NT2/D1 (cell line): ENCODE results near the gene ARHGAP5.

Source experiments
- DNase-seq: peaks from one replicate; pipeline ENCODE4 v3.0.0-alpha.2; 2011; ENCODE audit warnings: low read depth, low spot score
- H3K27me3 ChIP-seq: 2 replicates; pipeline ENCODE4 v1.6.0; 2011; ENCODE audit warnings: mild to moderate bottlenecking; ENCODE audit not compliant: insufficient read length, insufficient read depth
- H3K36me3 ChIP-seq: 2 replicates; pipeline ENCODE4 v1.6.1; 2011; ENCODE audit warnings: mild to moderate bottlenecking, low read length, mixed read lengths; ENCODE audit not compliant: insufficient read depth, insufficient read length
- H3K4me1 ChIP-seq: 2 replicates; pipeline ENCODE4 v1.5.1; 2011; ENCODE audit not compliant: insufficient read depth, insufficient read length
- H3K4me3 ChIP-seq: 2 replicates; pipeline ENCODE4 v1.5.1; 2011; ENCODE audit warnings: low read depth; ENCODE audit not compliant: insufficient read length
- H3K9ac ChIP-seq: 2 replicates; pipeline ENCODE4 v1.6.0; 2011; ENCODE audit warnings: low read depth; ENCODE audit not compliant: insufficient read length
- H3K9me3 ChIP-seq: 2 replicates; pipeline ENCODE4 v1.5.1; 2011; ENCODE audit warnings: mild to moderate bottlenecking, low read length; ENCODE audit not compliant: insufficient read depth
- SUZ12 ChIP-seq: IDR thresholded peaks from 2 replicates; pipeline ENCODE4 v1.6.1; 2011; ENCODE audit not compliant: insufficient read length, insufficient read depth; ENCODE audit errors: extremely low read depth
- YY1 ChIP-seq: IDR thresholded peaks from 2 replicates; pipeline ENCODE4 v1.6.1; 2011; ENCODE audit not compliant: insufficient read length, insufficient read depth
- ZNF274 ChIP-seq: IDR thresholded peaks from 2 replicates; pipeline ENCODE4 v1.6.1; 2011; ENCODE audit warnings: mild to moderate bottlenecking, low read depth, low read length

ARHGAP5 gene, protein sequence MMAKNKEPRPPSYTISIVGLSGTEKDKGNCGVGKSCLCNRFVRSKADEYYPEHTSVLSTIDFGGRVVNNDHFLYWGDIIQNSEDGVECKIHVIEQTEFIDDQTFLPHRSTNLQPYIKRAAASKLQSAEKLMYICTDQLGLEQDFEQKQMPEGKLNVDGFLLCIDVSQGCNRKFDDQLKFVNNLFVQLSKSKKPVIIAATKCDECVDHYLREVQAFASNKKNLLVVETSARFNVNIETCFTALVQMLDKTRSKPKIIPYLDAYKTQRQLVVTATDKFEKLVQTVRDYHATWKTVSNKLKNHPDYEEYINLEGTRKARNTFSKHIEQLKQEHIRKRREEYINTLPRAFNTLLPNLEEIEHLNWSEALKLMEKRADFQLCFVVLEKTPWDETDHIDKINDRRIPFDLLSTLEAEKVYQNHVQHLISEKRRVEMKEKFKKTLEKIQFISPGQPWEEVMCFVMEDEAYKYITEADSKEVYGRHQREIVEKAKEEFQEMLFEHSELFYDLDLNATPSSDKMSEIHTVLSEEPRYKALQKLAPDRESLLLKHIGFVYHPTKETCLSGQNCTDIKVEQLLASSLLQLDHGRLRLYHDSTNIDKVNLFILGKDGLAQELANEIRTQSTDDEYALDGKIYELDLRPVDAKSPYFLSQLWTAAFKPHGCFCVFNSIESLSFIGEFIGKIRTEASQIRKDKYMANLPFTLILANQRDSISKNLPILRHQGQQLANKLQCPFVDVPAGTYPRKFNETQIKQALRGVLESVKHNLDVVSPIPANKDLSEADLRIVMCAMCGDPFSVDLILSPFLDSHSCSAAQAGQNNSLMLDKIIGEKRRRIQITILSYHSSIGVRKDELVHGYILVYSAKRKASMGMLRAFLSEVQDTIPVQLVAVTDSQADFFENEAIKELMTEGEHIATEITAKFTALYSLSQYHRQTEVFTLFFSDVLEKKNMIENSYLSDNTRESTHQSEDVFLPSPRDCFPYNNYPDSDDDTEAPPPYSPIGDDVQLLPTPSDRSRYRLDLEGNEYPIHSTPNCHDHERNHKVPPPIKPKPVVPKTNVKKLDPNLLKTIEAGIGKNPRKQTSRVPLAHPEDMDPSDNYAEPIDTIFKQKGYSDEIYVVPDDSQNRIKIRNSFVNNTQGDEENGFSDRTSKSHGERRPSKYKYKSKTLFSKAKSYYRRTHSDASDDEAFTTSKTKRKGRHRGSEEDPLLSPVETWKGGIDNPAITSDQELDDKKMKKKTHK (N-terminal part only)

DNA sequence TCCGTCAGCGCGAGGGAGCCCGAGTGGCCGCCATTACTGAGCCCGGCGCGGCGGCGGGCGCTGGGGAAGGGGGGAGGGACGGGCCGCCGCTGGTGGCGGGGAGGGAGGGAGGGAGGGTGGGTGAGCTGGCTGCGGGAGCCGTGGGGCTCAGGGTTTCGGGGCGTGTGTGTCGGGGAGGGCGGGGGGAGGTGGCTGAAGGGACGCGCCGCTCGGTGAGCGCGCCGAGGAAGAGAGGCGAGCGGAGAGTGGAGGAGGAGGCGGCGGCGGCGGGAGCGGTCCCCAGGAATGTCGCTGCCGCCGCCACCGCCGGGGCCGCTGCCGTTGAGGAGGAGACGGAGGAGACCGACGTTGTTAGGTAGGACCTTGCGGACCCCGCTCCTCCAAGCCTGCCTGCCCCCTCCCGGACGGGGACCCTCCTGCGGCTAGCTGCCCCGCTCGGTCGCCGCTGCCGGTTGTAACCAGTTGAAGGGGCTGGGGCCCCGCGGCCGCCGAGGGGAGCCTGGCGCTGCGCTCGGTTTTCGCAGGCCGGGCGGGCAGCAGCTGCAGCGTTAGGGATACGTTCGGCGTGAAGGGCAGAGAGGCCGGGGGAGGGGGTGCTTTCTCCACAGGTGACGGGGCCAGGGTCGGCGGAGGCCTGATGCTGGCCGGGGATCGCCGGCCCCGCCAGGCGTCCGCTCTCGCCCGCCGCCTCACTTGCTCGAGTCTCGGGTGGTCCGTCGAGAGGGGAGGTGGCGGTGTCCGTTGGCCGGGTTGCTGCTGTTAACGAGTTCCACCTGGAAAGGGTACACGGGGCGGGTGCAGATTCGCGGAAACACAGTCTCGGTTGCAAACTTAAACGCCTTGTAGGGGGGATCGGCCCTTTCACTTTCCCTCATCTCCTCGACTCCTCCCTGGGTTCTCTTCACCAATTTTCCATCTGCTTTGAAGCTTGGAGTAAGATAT, at the start of gene ARHGAP5:
ARHGAP5 (plus strand) TSS at position 224 of the 942 bp plus-strand sequence. CDS start 13,366 bp downstream, outside the sequence.
- Histone ChIP-seq H3K4me3 (peak within 1 kb of the TSS; percentile 87), H3K9ac (peak within 1 kb of the TSS; percentile 94), H3K9me3 (no peaks in the 10 kb centered on the region), H3K36me3 (no peaks in the 10 kb centered on the region), H3K27me3 (no peaks in the 10 kb centered on the region), H3K4me1 (no peaks in the 10 kb centered on the region)
- DNase-seq, result no peak
- TF ChIP-seq YY1 (no peak), ZNF274 (no peak), SUZ12 (no peak)

DNA sequence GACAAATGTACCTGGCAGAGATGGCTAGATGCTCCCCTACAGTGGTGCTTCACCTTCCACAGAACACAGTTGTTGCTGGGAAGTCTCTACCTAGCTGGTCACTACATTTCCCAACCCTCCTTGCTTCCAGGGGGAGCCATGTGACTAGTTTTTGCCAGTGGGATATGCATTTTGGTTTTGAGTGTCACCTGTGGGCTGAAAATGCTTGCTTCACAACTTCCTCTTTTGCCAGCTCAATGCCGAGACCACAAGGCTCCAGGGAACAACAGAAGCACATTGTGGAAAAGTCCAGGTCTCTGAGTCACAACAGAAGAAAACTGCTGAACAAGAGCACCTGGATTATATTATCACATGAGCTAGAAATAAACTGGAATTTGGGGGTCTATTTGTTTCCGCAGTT, 48.5 kb upstream of the ARHGAP5 start:
- Histone ChIP-seq H3K4me1 (no peaks in the 10 kb centered on the region), H3K27me3 (no peaks in the 10 kb centered on the region), H3K36me3 (no peaks in the 10 kb centered on the region), H3K4me3 (no peak overlapping the region), H3K9ac (no peak overlapping the region), H3K9me3 (0 out of 2 replicates have a peak, but pooled peaks cover 4% of the 10 kb centered on the region)
- DNase-seq, result no peak
- TF ChIP-seq ZNF274, result no peak
- no peak for TF ChIP-seq YY1
- no peak for TF ChIP-seq SUZ12

DNA sequence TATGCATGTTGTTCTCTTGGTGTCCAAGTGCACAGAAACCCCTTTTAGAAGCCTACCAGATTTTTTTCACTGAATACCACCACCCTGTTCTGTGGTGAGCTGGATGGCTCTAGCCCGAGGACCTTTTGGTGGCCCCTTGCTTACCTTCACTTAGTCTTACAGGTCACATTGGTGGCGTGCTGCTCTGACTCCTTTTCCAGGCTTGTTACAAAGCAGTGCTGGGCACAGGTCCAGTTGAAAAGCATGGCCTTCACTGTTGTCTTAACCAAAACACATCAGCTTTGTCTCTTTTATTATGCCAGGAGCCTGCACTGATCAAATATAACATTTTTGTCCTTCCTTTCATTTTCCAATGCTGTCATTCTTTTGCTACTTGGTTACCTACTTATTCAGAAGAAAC, 43.6 kb upstream of the ARHGAP5 start:
- no peak for DNase-seq
- Histone ChIP-seq H3K4me1 (no peaks in the 10 kb centered on the region), H3K4me3 (no peak overlapping the region), H3K9ac (no peak overlapping the region), H3K9me3 (no peaks in the 10 kb centered on the region), H3K27me3 (no peaks in the 10 kb centered on the region), H3K36me3 (no peaks in the 10 kb centered on the region)
- no peak for TF ChIP-seq YY1
- TF ChIP-seq SUZ12, result no peak
- TF ChIP-seq ZNF274, result no peak

DNA sequence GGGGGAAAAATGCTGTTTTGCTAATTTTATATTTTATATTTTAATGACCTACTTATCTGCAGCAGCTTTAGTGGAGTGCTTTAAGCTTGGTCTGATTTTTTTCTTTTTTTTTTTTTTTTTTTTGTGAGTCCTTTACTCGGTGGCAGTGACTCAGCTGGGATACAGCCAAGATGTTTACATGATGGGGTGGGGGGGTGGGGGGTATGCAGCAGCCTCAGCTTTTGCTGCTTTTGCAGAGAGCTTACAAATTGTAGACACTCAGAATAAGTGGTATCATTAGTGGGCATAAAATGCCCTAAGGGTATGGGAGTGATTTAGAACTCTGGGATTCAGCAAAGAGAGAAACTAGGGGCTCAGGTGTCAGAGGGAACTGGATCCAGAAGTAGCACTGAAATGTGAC, 38.2 kb upstream of the ARHGAP5 start:
- Histone ChIP-seq H3K27me3 (no peaks in the 10 kb centered on the region), H3K4me1 (no peaks in the 10 kb centered on the region), H3K36me3 (no peaks in the 10 kb centered on the region), H3K4me3 (no peak overlapping the region), H3K9me3 (no peaks in the 10 kb centered on the region), H3K9ac (no peak overlapping the region)
- TF ChIP-seq SUZ12 (no peak), YY1 (no peak), ZNF274 (no peak)
- no peak for DNase-seq

DNA sequence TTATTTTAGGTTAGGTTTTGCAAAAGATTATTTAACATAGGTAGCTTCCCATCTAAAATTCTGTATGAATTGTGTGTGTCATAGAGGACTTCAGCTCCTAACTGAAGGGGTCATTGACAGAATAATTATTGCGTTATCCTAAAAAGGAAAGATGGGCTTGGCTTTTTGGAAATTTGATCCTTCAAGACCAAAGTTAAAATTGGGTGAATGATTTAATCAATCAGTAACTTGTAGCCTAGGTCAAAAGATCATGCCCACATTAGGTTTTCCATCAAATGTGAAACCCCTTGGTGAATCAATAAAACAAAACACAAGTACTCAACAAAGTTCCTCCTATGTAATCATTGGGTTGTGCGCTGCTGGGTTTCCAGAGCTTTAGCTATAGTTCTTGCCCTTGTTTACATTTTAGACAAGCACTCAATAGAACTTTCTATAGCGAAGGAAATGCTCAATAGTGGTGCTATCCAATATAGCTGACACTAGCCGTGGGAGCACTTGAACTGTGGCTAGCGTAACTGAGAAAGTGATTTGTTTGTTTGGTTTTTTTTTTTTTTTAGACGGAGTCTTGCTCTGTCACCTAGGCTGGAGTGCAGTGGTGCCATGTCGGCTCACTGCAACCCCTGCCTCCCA, 37.6 kb upstream of the ARHGAP5 start:
- H3K4me1 ChIP-seq, result no peaks in the 10 kb centered on the region
- H3K27me3 ChIP-seq, result no peaks in the 10 kb centered on the region
- TF ChIP-seq YY1, result no peak
- no peak for TF ChIP-seq SUZ12
- H3K9me3 ChIP-seq, result no peaks in the 10 kb centered on the region
- no peak overlapping the region for H3K9ac ChIP-seq
- H3K4me3 ChIP-seq, result no peak overlapping the region
- H3K36me3 ChIP-seq, result no peaks in the 10 kb centered on the region
- DNase-seq, result no peak

DNA sequence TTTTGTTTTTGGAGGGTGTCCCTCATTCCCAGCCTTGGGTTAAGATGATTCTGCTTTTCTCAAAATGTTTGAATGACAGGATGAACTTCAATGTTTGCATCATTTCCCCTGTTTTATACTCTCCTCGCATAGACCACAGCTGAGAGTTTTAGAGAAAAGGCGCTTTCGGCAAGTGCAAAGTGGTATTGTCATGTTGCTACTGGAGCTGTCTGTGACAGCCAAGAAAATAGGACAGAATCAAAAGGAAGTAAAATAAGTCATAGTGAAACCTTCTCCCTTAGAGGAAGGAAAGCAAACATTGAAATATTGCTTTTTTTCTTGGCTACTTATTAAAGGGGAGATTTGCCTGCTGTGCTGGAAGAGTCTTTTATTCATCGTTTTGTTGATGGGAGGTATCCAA, 33.5 kb upstream of the ARHGAP5 start:
- H3K4me1 ChIP-seq, result no peaks in the 10 kb centered on the region
- no peak overlapping the region for H3K4me3 ChIP-seq
- H3K9me3 ChIP-seq, result no peaks in the 10 kb centered on the region
- no peaks in the 10 kb centered on the region for H3K36me3 ChIP-seq
- no peak for DNase-seq
- H3K27me3 ChIP-seq, result no peaks in the 10 kb centered on the region
- no peak overlapping the region for H3K9ac ChIP-seq
- TF ChIP-seq ZNF274, result no peak
- no peak for TF ChIP-seq SUZ12
- TF ChIP-seq YY1, result no peak
